AG04449 (cell line): ENCODE data around the gene RTN4.

Source experiments
- CTCF ChIA-PET: fragments of 350-600 bp; formaldehyde crosslinking; extraction: SDS; loops from one replicate; lab custom pipeline; 2021; ENCODE audit warnings: antibody characterized with exemption; lab: Yijun Ruan, JAX
- POLR2A ChIA-PET: fragments of 400-600, 350-600 bp; formaldehyde crosslinking; extraction: SDS; loops from one replicate; lab custom pipeline; 2020; ENCODE audit warnings: antibody characterized with exemption, inconsistent platforms; lab: Yijun Ruan, JAX
- DNase-seq: peaks from one replicate; pipeline ENCODE4 v3.0.0-alpha.2; 2010; ENCODE audit warnings: low read depth, low spot score
- H3K4me3 ChIP-seq: 2 replicates; pipeline ENCODE4 v1.5.1; 2011; ENCODE audit warnings: low read depth, mild to moderate bottlenecking, control low read depth, low read length
- TF ChIP-seq, protein P1 (sequence below): IDR thresholded peaks from one replicate; pipeline ENCODE4 v1.5.1; 2011; ENCODE audit warnings: mild to moderate bottlenecking, moderate library complexity, low read length, control low read depth, inconsistent platforms; ENCODE audit not compliant: insufficient read depth; ENCODE audit errors: missing control alignments

The RTN4 gene

GRCh38 chr2:55011831-55012671 lies 38.2 kb downstream of the RTN4 start:
- TF ChIP-seq, protein P1, sequence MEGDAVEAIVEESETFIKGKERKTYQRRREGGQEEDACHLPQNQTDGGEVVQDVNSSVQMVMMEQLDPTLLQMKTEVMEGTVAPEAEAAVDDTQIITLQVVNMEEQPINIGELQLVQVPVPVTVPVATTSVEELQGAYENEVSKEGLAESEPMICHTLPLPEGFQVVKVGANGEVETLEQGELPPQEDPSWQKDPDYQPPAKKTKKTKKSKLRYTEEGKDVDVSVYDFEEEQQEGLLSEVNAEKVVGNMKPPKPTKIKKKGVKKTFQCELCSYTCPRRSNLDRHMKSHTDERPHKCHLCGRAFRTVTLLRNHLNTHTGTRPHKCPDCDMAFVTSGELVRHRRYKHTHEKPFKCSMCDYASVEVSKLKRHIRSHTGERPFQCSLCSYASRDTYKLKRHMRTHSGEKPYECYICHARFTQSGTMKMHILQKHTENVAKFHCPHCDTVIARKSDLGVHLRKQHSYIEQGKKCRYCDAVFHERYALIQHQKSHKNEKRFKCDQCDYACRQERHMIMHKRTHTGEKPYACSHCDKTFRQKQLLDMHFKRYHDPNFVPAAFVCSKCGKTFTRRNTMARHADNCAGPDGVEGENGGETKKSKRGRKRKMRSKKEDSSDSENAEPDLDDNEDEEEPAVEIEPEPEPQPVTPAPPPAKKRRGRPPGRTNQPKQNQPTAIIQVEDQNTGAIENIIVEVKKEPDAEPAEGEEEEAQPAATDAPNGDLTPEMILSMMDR = no peak
- ChIA-PET POLR2A (no interaction called here), CTCF (interaction anchor here (0.9 to 11.4 kb wide), 6 partner anchors 10 to 164 kb away, joined by 3 to 109 read pairs (median 6); no protein-coding TSS in a partner anchor)
- H3K4me3 ChIP-seq = no peak overlapping the region
- DNase-seq = no peak

DNA sequence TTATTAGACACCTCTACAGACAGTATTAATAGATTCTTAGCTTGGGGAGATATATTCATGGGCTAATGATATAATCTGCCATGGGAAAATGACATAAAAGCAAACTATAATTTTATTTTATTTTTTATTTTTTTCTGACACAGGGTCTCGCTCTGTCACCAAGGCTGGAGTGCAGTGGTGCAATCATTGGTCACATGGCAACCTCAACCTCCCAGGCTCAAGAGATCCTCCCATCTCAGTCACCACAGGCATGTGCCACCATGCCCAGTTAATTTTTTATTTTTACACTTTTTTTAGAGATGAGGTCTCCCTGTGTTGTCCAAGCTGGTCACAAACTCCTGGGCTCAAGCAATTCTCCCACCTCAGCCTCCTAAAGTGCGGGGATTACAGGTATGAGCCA lies 39.3 kb downstream of the RTN4 start:
- DNase-seq = no peak
- ChIA-PET POLR2A (no interaction called here), CTCF (interaction anchor here (0.9 to 11.4 kb wide), 5 partner anchors 9 to 164 kb away, joined by 3 to 109 read pairs (median 5); no protein-coding TSS in a partner anchor)
- TF ChIP-seq, protein P1 = no peak
- H3K4me3 ChIP-seq = no peak overlapping the region

DNA sequence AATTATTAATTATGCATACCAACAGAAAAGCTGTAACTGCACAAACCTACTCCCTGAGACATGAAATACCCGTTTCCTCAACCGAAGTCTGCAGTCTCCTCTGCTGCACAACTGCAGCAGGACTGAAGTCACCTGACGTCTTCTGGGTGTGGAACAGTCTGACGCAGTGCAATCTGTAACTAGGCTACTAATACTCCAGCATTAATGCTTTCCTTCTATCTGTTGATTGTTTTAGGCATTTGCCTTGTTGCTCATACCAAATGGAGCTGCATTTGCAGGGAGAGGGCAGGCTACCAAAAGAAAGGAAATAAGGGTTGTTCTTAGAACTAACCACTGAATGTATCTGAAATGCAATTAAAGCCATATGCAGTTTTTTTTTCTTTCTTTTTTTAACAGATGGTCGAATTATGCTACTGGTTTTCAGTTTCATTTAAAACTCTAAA lies 40.1 kb downstream of the RTN4 start:
- ChIA-PET POLR2A (no interaction called here), CTCF (interaction anchor here (1.1 to 11.4 kb wide), 6 partner anchors 8 to 165 kb away, joined by 3 to 109 read pairs (median 4); no protein-coding TSS in a partner anchor)
- TF ChIP-seq, protein P1 = no peak
- DNase-seq = no peak
- H3K4me3 ChIP-seq = peak overlapping the region; percentile 34; the same call in 1 of the 2 replicates

- TF ChIP-seq, protein P1 = no peak
- POLR2A ChIA-PET = interaction anchor here (0.8 kb wide), 1 partner anchor 41 kb away, joined by 3 read pairs; the partner anchor contains the start of gene RTN4
- DNase-seq = no peak
- no peak overlapping the region; the same call in none of the 2 replicates for H3K4me3 ChIP-seq
- CTCF ChIA-PET = interaction anchor here (0.7 to 11.4 kb wide), 9 partner anchors 7 to 166 kb away, joined by 3 to 109 read pairs (median 4); no protein-coding TSS in a partner anchor
These were observed 40.8 kb downstream of the RTN4 start for GRCh38 chr2:55009277-55010060.

GRCh38 chr2:55006306-55006705 lies 43.9 kb downstream of the RTN4 start:
- CTCF ChIA-PET = interaction anchor here (1.5 to 2.3 kb wide), 2 partner anchors 10 to 170 kb away, joined by 4 to 6 read pairs; no protein-coding TSS in a partner anchor
- H3K4me3 ChIP-seq = no peak overlapping the region
- DNase-seq = no peak
- TF ChIP-seq, protein P1 = no peak
- POLR2A ChIA-PET = no interaction called here
